SHP77 treated with DMSO at 0.1 percent for 48 hours (cell line): Measurements from ENCODE around the gene RIMS4.

Source experiments
- DNase-seq: peaks from one replicate; lab custom pipeline; 2025; lab: John Stamatoyannopoulos, UW

The RIMS4 gene

GRCh38 chr20:44762466-44763140 is 47.7 kb downstream of the RIMS4 start:
- DNase-seq, result no peak

- no peak for DNase-seq
These were observed 48.9 kb downstream of the RIMS4 start for GRCh38 chr20:44761423-44761822.

DNA sequence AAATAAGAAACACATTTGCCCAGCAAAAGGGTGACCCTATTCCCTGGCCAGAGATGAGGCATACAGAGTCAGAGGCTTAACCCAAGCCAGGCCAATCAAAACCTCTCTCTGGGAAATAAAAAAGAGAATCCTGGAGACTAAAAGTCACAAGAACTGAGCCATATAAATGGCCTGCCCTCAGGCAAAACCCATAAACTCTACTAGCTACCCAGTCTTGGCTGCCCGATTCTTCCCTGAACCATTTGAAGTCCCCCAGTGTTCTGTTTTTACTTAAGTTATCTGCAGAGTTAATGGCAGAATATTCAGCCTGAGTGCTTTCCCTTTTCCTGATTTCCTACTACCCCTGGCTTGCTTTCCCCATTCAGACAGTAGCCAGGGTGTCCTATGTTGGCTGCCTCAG is 50.8 kb downstream of the RIMS4 start:
- DNase-seq, result no peak

- no peak for DNase-seq
These were observed 51.9 kb downstream of the RIMS4 start for GRCh38 chr20:44758247-44759101.

DNA sequence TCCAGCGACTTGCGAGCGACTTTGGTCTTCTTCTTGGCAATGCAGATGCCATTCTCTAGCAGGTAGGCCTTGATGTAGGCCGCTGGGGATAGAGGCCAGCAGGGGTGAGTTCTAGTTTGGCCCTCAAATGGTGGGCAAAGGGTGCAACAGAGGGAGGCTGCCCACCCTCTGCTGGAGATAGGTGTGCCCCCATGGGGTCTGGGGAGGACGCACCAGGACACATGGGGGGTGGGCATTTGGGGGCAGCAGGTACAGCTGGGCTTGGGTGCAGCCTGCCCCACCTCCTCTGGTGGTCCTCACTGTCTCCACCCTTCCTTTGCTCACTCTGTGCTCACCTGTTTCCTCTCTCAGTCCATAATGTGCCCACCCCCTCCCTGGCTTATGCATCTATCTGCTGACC is 53.4 kb downstream of the RIMS4 start:
- no peak for DNase-seq

DNA sequence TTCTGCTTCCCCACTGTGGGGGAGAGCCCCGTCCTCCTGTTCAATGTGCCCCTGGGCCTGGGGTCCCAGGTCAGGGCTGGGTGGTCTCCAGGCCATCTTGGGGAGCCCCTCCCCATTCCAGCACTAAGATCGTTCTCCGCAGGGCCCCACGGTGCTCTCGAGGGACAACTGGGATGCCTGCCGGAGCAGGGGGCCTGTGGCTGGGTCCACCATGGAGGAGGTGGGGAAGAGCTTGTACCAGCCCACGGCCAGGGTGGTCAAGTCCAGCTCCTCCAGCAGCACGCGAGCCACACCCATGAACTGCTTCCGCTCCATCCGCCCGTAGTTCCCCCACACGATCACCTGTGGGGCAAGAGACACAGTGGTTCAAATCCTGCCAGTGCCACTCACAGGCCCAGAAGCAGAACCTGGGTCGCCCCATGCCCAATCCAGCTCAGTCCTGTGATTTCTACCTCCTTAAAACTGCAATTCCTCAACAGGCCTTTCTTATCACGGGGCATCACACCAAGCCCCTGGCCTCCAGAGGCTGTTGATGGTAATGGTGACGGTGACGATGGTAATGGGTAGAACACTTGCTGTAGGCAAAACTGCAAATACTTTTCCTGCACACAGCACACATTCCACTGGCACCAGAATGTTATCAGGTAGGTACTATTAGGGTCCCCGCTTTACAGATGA is 54.2 kb downstream of the RIMS4 start:
- DNase-seq, result no peak

GRCh38 chr20:44754554-44754953 is 55.8 kb downstream of the RIMS4 start:
- no peak for DNase-seq

- DNase-seq, result no peak
These were observed 58.0 kb downstream of the RIMS4 start for GRCh38 chr20:44752099-44752931.

GRCh38 chr20:44750081-44750805 is 60.1 kb downstream of the RIMS4 start:
- DNase-seq, result no peak

DNA sequence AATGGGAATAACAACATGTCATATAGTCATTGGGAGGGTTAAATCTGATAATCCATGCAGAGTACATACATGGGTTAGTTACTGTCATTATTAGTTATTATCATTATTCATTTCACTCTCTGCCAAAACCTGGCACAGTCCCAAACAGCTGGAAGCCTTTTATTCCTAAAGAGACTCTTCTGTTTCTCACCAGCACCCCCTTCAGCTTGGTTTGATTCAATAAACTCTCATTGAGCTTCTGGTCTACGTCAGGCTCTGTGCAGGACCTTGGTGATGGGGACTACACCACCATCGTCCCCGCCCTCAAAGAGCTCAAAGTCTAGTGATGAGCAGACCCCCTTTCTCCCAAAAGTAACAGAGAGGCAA is 62.4 kb downstream of the RIMS4 start:
- DNase-seq, result no peak

GRCh38 chr20:44747166-44748004 is 63.0 kb downstream of the RIMS4 start:
- peak; percentile 56 for DNase-seq

GRCh38 chr20:44746367-44747165 is 63.8 kb downstream of the RIMS4 start:
- DNase-seq, result no peak

GRCh38 chr20:44745598-44746366 is 64.6 kb downstream of the RIMS4 start, which contains the start of gene KCNK15:
Gene KCNK15 (plus strand): TSS chr20:44745865. CDS start chr20:44745911, 46 bp downstream.
- no peak for DNase-seq

DNA sequence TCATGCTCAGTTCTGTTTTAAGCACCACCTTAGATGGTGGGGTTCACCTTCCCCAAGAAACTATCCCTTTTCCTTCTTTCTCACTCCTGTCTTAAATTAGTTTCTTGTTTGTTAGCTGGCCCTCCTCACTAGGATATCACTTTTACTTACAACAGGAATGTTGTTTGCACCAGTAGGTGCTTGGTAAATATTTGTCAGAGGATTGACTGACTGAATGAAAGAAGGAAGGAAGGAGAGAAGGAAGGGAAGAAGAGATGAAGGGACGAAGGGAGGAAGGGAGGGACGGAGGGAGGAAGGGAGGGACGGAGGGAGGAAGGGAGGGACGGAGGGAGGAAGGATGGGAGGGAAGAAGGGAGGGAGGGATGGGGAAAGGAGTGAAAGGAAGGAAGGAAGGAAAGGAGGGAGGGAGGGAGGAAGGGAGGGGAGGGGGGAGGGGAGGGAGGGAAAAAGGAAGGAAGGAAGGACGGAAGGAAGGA is 65.2 kb downstream of the RIMS4 start:
- DNase-seq, result no peak

DNA sequence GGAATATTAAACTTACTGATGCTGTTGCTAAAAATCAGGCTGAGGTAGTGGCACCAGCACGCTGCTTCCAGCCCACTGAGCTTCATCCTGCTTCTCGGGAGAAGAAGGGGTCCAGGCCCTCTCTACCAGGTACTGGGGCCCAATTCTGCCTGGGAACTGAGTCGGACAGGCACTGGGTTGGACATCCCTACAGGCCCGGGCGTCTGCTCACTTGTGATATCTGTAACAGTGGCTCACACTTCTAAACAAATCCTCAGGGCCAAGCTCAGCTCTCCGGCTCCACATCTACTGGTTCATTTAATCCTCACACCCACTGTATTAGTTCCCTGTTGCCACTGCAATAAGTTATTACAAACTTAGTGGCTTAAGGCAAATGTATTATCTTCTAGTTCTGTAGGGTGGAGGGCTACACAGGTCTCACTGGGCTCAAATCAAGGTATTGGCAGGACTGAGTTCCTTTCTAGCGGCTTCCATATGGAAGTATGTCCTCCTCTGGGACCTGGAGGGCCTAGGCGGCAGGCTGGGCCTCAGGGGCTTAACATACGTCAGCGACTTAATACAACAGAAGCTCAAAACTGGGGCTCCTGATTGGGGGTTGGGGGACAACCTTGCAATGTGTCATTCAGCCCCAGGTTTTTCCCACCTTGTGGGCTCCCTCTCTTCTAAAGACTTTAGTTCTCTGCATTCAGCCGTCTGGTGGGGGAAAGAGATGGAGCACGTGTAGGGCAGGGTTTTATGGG is 66.3 kb downstream of the RIMS4 start:
- DNase-seq, result no peak

GRCh38 chr20:44743080-44743701 is 67.2 kb downstream of the RIMS4 start:
- DNase-seq, result no peak

- no peak for DNase-seq
These were observed 67.9 kb downstream of the RIMS4 start for GRCh38 chr20:44742304-44743079.
